Lower lobe of right lung (tissue), 2 donors: ENCODE data around the gene SRL. TPM values are rescaled to one million over a fixed set of nuclear protein-coding genes. Genes with fewer than 3 reads are reported as not detected.
A peak's percentile ranks its signal among the peaks of the same experiment; 100 is the strongest.

Experiments used
- ATAC-seq, 2 donors: fragments of 200-7000 bp; cut with Tn5 transposase; one replicate each; pipeline ENCODE4 v1.9.1; 2020 to 2022; ENCODE audit warnings: mild to moderate bottlenecking in 2 of 2, moderate library complexity in 2 of 2
- DNase-seq: peaks from one replicate; pipeline ENCODE4 v3.0.0-alpha.2; 2020
- H3K27ac ChIP-seq: fragments of 200-600 bp; one replicate; pipeline ENCODE4 v1.8.0; 2022
- H3K27me3 ChIP-seq: fragments of 200-600 bp; one replicate; pipeline ENCODE4 v1.8.0; 2022; ENCODE audit warnings: low read depth
- H3K36me3 ChIP-seq: fragments of 200-600 bp; one replicate; pipeline ENCODE4 v1.8.0; 2022; ENCODE audit warnings: mild to moderate bottlenecking
- H3K4me1 ChIP-seq: fragments of 200-600 bp; one replicate; pipeline ENCODE4 v1.8.0; 2022
- H3K4me3 ChIP-seq: fragments of 200-600 bp; one replicate; pipeline ENCODE4 v1.8.0; 2022; ENCODE audit warnings: mild to moderate bottlenecking
- H3K9me3 ChIP-seq: fragments of 200-600 bp; one replicate; pipeline ENCODE4 v1.8.0; 2022
- intact Hi-C: fragments of 100-400 bp; cut with DNase I; formaldehyde crosslinking; loops from one replicate; pipeline ENCODE4 v1.11.0; 2022
- total RNA-seq: library from RNA; stranded (reverse); fragmentation: NEBNext Ultra II Directional; extraction: Animal tissue kit (Norgen Biotek cat#: 25700); gene quantifications from one replicate; pipeline ENCODE4 v1.2.1, GENCODE V29; 2021
- TF ChIP-seq, protein P1 (sequence below): fragments of 200-600 bp; IDR thresholded peaks from one replicate; pipeline ENCODE4 v1.8.0; 2022; ENCODE audit warnings: antibody characterized with exemption, mild to moderate bottlenecking
- donor health status: DM: no; HTN: yes; CAD: no; lungs with severe emphysema.

The SRL gene
- total RNA-seq, 1 donor from 2014 or later = 1.4 TPM

DNA sequence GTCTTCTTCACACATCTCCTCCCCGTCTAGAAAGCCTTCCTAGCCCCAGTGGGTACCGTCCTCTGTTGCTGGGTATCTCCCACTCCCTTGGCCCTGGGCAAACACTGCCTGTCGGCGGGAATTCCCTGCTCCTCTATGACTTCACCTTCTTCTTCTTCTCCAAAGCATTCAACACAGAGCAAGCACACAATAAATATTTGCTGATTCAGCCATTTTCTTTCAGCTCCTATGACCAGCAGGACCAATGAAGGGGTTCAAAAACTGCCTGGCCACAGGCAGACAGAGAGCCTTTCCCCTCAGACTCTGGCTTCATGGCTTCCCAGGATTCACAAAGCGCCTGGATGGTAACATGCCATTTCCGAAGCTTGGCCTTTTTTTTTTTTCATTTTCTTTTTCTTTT is 72.5 kb downstream of the SRL start:
- Histone ChIP-seq H3K27ac (no peak overlapping the region), H3K4me1 (no peaks in the 10 kb centered on the region), H3K4me3 (no peak overlapping the region), H3K27me3 (no peaks in the 10 kb centered on the region), H3K9me3 (no peaks in the 10 kb centered on the region), H3K36me3 (no peaks in the 10 kb centered on the region)
- intact Hi-C loops = no loop called here
- TF ChIP-seq, protein P1, sequence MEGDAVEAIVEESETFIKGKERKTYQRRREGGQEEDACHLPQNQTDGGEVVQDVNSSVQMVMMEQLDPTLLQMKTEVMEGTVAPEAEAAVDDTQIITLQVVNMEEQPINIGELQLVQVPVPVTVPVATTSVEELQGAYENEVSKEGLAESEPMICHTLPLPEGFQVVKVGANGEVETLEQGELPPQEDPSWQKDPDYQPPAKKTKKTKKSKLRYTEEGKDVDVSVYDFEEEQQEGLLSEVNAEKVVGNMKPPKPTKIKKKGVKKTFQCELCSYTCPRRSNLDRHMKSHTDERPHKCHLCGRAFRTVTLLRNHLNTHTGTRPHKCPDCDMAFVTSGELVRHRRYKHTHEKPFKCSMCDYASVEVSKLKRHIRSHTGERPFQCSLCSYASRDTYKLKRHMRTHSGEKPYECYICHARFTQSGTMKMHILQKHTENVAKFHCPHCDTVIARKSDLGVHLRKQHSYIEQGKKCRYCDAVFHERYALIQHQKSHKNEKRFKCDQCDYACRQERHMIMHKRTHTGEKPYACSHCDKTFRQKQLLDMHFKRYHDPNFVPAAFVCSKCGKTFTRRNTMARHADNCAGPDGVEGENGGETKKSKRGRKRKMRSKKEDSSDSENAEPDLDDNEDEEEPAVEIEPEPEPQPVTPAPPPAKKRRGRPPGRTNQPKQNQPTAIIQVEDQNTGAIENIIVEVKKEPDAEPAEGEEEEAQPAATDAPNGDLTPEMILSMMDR = no peak
- DNase-seq = no peak
- ATAC-seq = no peak

DNA sequence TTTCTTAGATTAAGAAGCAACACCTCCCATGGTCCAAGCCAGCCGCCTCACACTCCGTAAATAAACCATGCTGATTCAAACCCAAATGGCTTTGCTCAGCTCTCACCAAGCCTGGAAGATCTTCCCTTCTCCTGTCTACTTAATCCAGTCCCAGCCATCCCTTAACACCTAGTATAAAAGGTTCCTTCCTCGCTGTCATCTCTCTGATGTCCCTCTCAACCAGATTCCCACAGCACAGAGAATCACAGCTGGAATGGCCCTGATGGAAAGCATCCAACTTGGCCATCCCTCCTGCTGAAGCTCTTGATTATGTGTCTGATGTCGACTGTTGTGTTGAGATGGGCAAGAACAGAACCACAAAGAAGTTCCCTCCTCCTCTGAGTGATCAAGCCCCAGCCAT is 75.1 kb downstream of the SRL start:
- Histone ChIP-seq H3K9me3 (no peaks in the 10 kb centered on the region), H3K27me3 (no peaks in the 10 kb centered on the region), H3K4me1 (no peaks in the 10 kb centered on the region), H3K27ac (no peak overlapping the region), H3K4me3 (no peak overlapping the region), H3K36me3 (no peaks in the 10 kb centered on the region)
- peak in 1 of 2 donors; percentile 25 for ATAC-seq
- no peak for DNase-seq
- TF ChIP-seq, protein P1 = no peak
- intact Hi-C loops = no loop called here

DNA sequence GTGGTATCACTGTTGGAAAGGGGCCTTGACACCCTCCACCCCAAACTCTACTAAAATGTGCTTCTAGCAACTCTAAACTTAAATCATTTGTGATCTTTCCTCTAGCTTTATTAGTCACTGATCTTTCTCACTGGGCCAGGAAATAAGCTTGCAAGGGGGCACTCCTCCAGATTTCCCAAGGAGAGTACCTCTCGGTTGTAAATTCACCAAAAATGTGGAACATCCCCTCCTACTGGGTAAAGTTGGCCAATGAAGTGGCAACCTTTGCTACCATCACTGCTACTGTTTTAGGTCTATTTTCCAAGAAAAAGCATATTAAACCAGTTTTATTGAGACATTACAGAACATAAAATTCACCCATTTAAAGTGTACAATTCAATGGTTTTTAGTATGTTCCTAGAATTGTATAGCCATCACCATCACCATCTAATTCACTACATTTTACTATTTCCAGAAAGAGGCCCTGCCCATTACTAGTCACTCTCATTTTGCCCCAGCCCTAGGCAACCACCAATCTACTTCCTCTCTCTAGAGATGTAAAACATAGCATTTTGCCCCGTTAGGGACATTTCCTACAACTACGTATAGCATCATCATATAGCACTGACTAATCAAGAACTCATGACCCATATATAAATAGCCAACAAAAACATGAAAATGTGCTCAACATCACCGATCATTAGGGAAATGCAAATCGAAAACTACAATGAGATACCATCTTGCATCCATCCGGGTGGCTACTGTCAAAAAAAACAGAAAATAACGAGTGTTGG is 81.0 kb downstream of the SRL start:
- intact Hi-C loops = no loop called here
- H3K4me1 ChIP-seq = no peaks in the 10 kb centered on the region
- no peak for ATAC-seq

DNA sequence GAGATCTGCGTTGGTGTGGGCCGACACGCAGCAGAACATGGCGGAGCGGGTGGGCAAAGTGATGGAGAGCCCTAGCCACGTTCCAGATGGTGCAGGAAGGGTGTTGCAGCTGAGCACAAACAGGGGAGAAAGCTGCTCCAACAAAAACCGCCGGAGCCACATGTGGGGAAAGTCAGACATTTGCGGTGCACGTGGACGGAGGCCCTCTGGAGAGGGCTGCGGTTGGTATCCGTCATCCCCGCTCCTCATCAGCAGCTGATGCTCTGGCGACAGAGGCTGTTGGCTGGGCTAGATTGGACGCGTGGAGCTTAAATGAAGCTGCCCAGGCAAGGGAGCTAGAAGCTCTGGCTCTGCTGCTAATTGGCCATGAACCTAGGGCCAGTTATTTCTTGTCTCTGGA is 82.2 kb downstream of the SRL start:
- no peak overlapping the region for H3K27ac ChIP-seq
- DNase-seq (no peak), ATAC-seq (no peak)
- no peaks in the 10 kb centered on the region for H3K27me3 ChIP-seq
- TF ChIP-seq, protein P1 = no peak
- no peak overlapping the region for H3K4me3 ChIP-seq
- H3K9me3 ChIP-seq = no peaks in the 10 kb centered on the region
- no peaks in the 10 kb centered on the region for H3K36me3 ChIP-seq
- intact Hi-C loops = no loop called here
- no peaks in the 10 kb centered on the region for H3K4me1 ChIP-seq

More for the DNA sequence above, 81.0 kb downstream of the SRL start:
- no peaks in the 10 kb centered on the region for H3K36me3 ChIP-seq
- TF ChIP-seq, protein P1 = no peak
- H3K4me3 ChIP-seq = no peak overlapping the region
- H3K27me3 ChIP-seq = no peaks in the 10 kb centered on the region
- no peaks in the 10 kb centered on the region for H3K9me3 ChIP-seq
- no peak overlapping the region for H3K27ac ChIP-seq
- DNase-seq = no peak

DNA sequence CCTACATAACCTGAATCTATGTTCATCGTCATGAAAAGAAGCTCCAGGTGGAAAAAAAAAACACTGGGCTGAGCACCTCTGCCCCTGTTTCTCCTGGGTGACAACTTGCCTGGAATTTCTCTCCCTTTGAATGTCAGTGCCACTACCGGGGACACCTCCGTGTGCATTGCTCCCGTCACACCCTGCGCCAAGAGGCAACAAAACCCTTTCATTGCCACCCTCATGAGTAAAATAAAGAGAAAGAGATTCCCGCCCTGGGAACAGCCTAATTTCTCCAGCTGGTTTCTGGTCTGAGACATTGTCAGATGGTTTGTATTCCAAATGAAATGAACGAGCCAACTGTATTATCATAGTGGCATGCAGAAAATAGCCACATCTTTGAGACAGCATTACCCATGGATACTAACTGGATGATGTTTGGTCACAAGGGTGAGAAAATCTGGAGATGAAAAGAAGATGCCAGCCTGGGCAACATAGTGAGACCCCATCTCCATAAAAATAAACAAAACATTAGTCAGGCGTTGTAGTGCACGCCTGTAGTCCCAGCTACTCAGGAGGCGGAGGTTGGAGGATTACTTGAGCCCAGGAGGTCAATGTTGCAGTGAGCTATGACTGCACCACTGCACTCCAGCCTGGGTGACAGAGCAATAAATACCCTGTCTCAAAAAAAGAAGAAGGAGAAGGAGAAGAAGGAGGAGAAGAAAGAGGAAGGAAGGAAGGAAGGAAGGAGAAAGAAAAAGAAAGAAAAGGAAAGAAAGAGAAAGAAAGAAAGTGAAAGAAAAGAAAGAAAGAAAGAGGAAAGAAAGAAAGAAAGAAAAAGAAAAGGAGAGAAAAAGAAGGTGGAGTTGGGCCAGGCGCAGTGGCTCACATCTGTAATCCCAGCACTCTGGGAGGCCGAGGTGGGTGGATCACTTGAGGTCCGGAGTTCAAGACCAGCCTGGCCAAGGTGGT is 83.5 kb downstream of the SRL start:
- Histone ChIP-seq H3K36me3 (no peaks in the 10 kb centered on the region), H3K27me3 (no peaks in the 10 kb centered on the region), H3K4me3 (no peak overlapping the region), H3K27ac (no peak overlapping the region), H3K9me3 (no peaks in the 10 kb centered on the region), H3K4me1 (no peaks in the 10 kb centered on the region)
- TF ChIP-seq, protein P1 = no peak
- no peak for DNase-seq
- intact Hi-C loops = no loop called here
- ATAC-seq = no peak
